H9 (cell line): ENCODE data around the gene MOCS1. TPM values are rescaled to one million over a fixed set of nuclear protein-coding genes. Genes with fewer than 3 reads are reported as not detected.

Experiments used
- DNase-seq: peaks from one replicate; pipeline ENCODE4 v3.0.0-alpha.2; 2017
- H2AFZ ChIP-seq: one replicate; pipeline ENCODE4 v1.6.1; 2013; ENCODE audit warnings: mild to moderate bottlenecking, low read length, control low read depth, moderate library complexity
- H2AK5ac ChIP-seq: 2 replicates; pipeline ENCODE4 v1.6.1; 2013; ENCODE audit warnings: low read length, control low read depth, mixed read lengths; ENCODE audit not compliant: insufficient read length
- H2BK120ac ChIP-seq: one replicate; pipeline ENCODE4 v1.6.1; 2013; ENCODE audit warnings: low read depth, mild to moderate bottlenecking, low read length, control low read depth, inconsistent platforms; ENCODE audit not compliant: poor library complexity, severe bottlenecking
- H2BK12ac ChIP-seq: 2 replicates; pipeline ENCODE4 v1.6.1; 2013; ENCODE audit warnings: low read length, control low read depth, mixed read lengths, low read depth; ENCODE audit not compliant: insufficient read length
- H2BK15ac ChIP-seq: 2 replicates; pipeline ENCODE4 v1.6.1; 2013; ENCODE audit warnings: low read depth, low read length, control low read depth
- H2BK20ac ChIP-seq: one replicate; pipeline ENCODE4 v1.6.1; 2013; ENCODE audit warnings: low read depth, mild to moderate bottlenecking, low read length, control low read depth, inconsistent platforms; ENCODE audit not compliant: poor library complexity, severe bottlenecking
- H2BK5ac ChIP-seq: 2 replicates; pipeline ENCODE4 v1.6.1; 2013; ENCODE audit warnings: low read length, control low read depth, mixed read lengths; ENCODE audit not compliant: insufficient read length
- H3K14ac ChIP-seq: 2 replicates; pipeline ENCODE4 v1.6.1; 2013; ENCODE audit warnings: low read length, control low read depth; ENCODE audit not compliant: insufficient read depth
- H3K18ac ChIP-seq: 2 replicates; pipeline ENCODE4 v1.6.1; 2013; ENCODE audit warnings: low read depth, mild to moderate bottlenecking, mixed read lengths, low read length, control low read depth; ENCODE audit not compliant: insufficient read length
- H3K23ac ChIP-seq: 2 replicates; pipeline ENCODE4 v1.6.1; 2013; ENCODE audit warnings: low read length, control low read depth, mixed read lengths, low read depth; ENCODE audit not compliant: insufficient read length
- H3K23me2 ChIP-seq: 2 replicates; pipeline ENCODE4 v1.6.1; 2013; ENCODE audit warnings: low read depth, mild to moderate bottlenecking, mixed read lengths, low read length, control low read depth; ENCODE audit not compliant: insufficient read length, poor library complexity, severe bottlenecking
- H3K27ac ChIP-seq: 2 replicates; pipeline ENCODE4 v1.5.1; 2013; ENCODE audit warnings: low read length, control low read depth, mixed read lengths, low read depth; ENCODE audit not compliant: insufficient read length
- H3K27me3 ChIP-seq: 2 replicates; pipeline ENCODE4 v1.6.1; 2013; ENCODE audit warnings: low read length, control low read depth, inconsistent platforms; ENCODE audit not compliant: insufficient read depth
- H3K4ac ChIP-seq: 2 replicates; pipeline ENCODE4 v1.6.1; 2013; ENCODE audit warnings: low read depth, mild to moderate bottlenecking, control low read depth, inconsistent platforms, low read length, moderate library complexity
- H3K4me1 ChIP-seq: 2 replicates; pipeline ENCODE4 v1.6.1; 2013; ENCODE audit warnings: low read length, control low read depth, inconsistent platforms; ENCODE audit not compliant: insufficient read depth
- H3K4me2 ChIP-seq: 2 replicates; pipeline ENCODE4 v1.6.1; 2013; ENCODE audit warnings: low read length, control low read depth, mixed read lengths; ENCODE audit not compliant: insufficient read length, insufficient read depth
- H3K56ac ChIP-seq: 2 replicates; pipeline ENCODE4 v1.6.1; 2013; ENCODE audit warnings: low read depth, mild to moderate bottlenecking, mixed read lengths, low read length, control low read depth; ENCODE audit not compliant: insufficient read length
- H3K79me1 ChIP-seq: 2 replicates; pipeline ENCODE4 v1.6.1; 2013; ENCODE audit warnings: low read depth, mild to moderate bottlenecking, moderate library complexity, low read length, control low read depth, inconsistent platforms; ENCODE audit not compliant: insufficient read depth, poor library complexity, severe bottlenecking
- H3K79me2 ChIP-seq: 2 replicates; pipeline ENCODE4 v1.6.1; 2013; ENCODE audit warnings: low read length, control low read depth, inconsistent platforms; ENCODE audit not compliant: insufficient read depth
- H3K9ac ChIP-seq: 2 replicates; pipeline ENCODE4 v1.6.1; 2013; ENCODE audit warnings: low read length, control low read depth, mixed read lengths; ENCODE audit not compliant: insufficient read length; ENCODE audit errors: extremely low read depth
- H3K9me3 ChIP-seq: one replicate; pipeline ENCODE4 v1.6.1; 2013; ENCODE audit warnings: low read depth, low read length, inconsistent platforms; ENCODE audit not compliant: control insufficient read depth
- H3T11ph ChIP-seq: one replicate; pipeline ENCODE4 v1.6.1; 2013; ENCODE audit warnings: mild to moderate bottlenecking, low read length, control low read depth, inconsistent platforms
- H4K20me1 ChIP-seq: one replicate; pipeline ENCODE4 v1.6.1; 2013; ENCODE audit not compliant: control insufficient read depth, insufficient read length, insufficient read depth
- H4K5ac ChIP-seq: 2 replicates; pipeline ENCODE4 v1.6.1; 2013; ENCODE audit warnings: low read depth, mild to moderate bottlenecking, mixed read lengths, low read length, control low read depth; ENCODE audit not compliant: insufficient read length
- H4K8ac ChIP-seq: replicated peaks from 2 replicates; pipeline ENCODE4 v1.6.1; 2013; ENCODE audit warnings: low read length, control low read depth, mixed read lengths, low read depth; ENCODE audit not compliant: insufficient read length
- H4K91ac ChIP-seq: 2 replicates; pipeline ENCODE4 v1.6.1; 2013; ENCODE audit warnings: low read depth, mild to moderate bottlenecking, moderate library complexity, mixed read lengths, low read length, control low read depth; ENCODE audit not compliant: insufficient read length
- H3K27ac Mint-ChIP-seq, 3 experiments: 2 replicates in 2 of 3; 3 replicates in 1 of 3; pipeline ENCODE4 v1.8.0; 2020 to 2021; ENCODE audit warnings: mixed read lengths in 3 of 3, mild to moderate bottlenecking in 1 of 3, moderate library complexity in 1 of 3
- H3K27me3 Mint-ChIP-seq: 2 replicates; pipeline ENCODE4 v1.8.0; 2021; ENCODE audit warnings: low read depth, mild to moderate bottlenecking, moderate library complexity, mixed read lengths
- H3K36me3 Mint-ChIP-seq, 3 experiments: 2 replicates in 2 of 3; 3 replicates in 1 of 3; pipeline ENCODE4 v1.8.0; 2020 to 2021; ENCODE audit warnings: low read depth in 3 of 3, mixed read lengths in 3 of 3; ENCODE audit not compliant: insufficient read depth in 1 of 3
- H3K4me1 Mint-ChIP-seq, 2 experiments: 2 replicates each; pipeline ENCODE4 v1.8.0; 2020; ENCODE audit warnings: mixed read lengths in 2 of 2
- H3K4me3 Mint-ChIP-seq, 2 experiments: 2 replicates in 1 of 2; 3 replicates in 1 of 2; pipeline ENCODE4 v1.8.0; 2020 to 2021; ENCODE audit warnings: mild to moderate bottlenecking in 2 of 2, mixed read lengths in 2 of 2, moderate library complexity in 1 of 2
- H3K9me3 Mint-ChIP-seq, 2 experiments: 2 replicates in 1 of 2; 3 replicates in 1 of 2; pipeline ENCODE4 v1.8.0; 2020; ENCODE audit warnings: mild to moderate bottlenecking in 2 of 2, mixed read lengths in 2 of 2, moderate library complexity in 1 of 2
- CTCF ChIP-seq: fragments of 200-600 bp; sonication (generic); conservative IDR thresholded peaks from 3 replicates; pipeline ENCODE4 v1.8.0; 2021; ENCODE audit warnings: antibody characterized with exemption, mild to moderate bottlenecking
- WGBS: extraction: QIAGEN DNeasy Blood & Tissue Kit; methylation state at CpG from one replicate; pipeline ENCODE4 v1.1.7; 2013; ENCODE audit warnings: missing lambda C conversion rate, low lambda C conversion rate, mixed read lengths; ENCODE audit not compliant: insufficient read length; ENCODE audit errors: extremely low coverage; 5-methylcytosine and 5-hydroxymethylcytosine counted together
- total RNA-seq: library from RNA; stranded (reverse); gene quantifications from 2 replicates; pipeline ENCODE4 v1.2.1, GENCODE V29; 2021

The MOCS1 gene
- total RNA-seq, 1 experiment from 2014 or later: 15.2 TPM

- no peak overlapping the region for H3K4me2 ChIP-seq
- no peaks in the 10 kb centered on the region for H4K20me1 ChIP-seq
- no peak overlapping the region for H2BK15ac ChIP-seq
- H4K8ac ChIP-seq: no peak overlapping the region
- no peak overlapping the region for H3K14ac ChIP-seq
- Mint-ChIP-seq H3K9me3 (no peaks in the 10 kb centered on the region), H3K4me1 (peaks cover 2 to 8% of the 10 kb centered on the region in 2 experiments), H3K36me3 (peaks cover 7 to 29% (median 27%) of the 10 kb centered on the region in 3 experiments), H3K4me3 (no peak overlapping the region), H3K27me3 (no peaks in the 10 kb centered on the region), H3K27ac (no peak overlapping the region)
- no peak overlapping the region for H2BK5ac ChIP-seq
- no peak overlapping the region for H3K23ac ChIP-seq
- TF ChIP-seq CTCF: no peak
- H4K5ac ChIP-seq: no peak overlapping the region
- H3K4me1 ChIP-seq: no peaks in the 10 kb centered on the region
- H2BK12ac ChIP-seq: no peak overlapping the region
- no peak overlapping the region for H3K9ac ChIP-seq
- no peak overlapping the region for H3T11ph ChIP-seq
- no peak overlapping the region for H4K91ac ChIP-seq
- H3K79me1 ChIP-seq: no peaks in the 10 kb centered on the region
- H3K23me2 ChIP-seq: no peaks in the 10 kb centered on the region
- no peaks in the 10 kb centered on the region for H3K79me2 ChIP-seq
- no peak for DNase-seq
- no peaks in the 10 kb centered on the region for H3K27me3 ChIP-seq
- H3K27ac ChIP-seq: no peak overlapping the region
- H2AFZ ChIP-seq: no peak overlapping the region
- 100% methylated on average over 1 of the region's 5 CpGs for WGBS
- H2BK120ac ChIP-seq: no peak overlapping the region
- H2AK5ac ChIP-seq: no peak overlapping the region
- no peaks in the 10 kb centered on the region for H3K9me3 ChIP-seq
- no peak overlapping the region for H3K56ac ChIP-seq
- no peak overlapping the region for H3K18ac ChIP-seq
- no peak overlapping the region for H2BK20ac ChIP-seq
- no peak overlapping the region for H3K4ac ChIP-seq
These were observed 15.4 kb downstream of the MOCS1 start for GRCh38 chr6:39918831-39919230.
